Stomach (tissue), 9 donors: ENCODE data around the gene ATP6V0B. TPM values are rescaled to one million over a fixed set of nuclear protein-coding genes. Genes with fewer than 3 reads are reported as not detected.

Experiments
- DNase-seq, 2 donors: peaks; one replicate each; pipeline versions ENCODE4 v3.0.0 to v3.0.0-alpha.2; 2013 to 2019
- H3K27ac ChIP-seq, 5 donors: fragments of 200-600 bp in 4 of 5; sonication (generic) in 4 of 5; one replicate each; pipeline ENCODE4 v1.5.1; 2013 to 2019; ENCODE audit warnings: mild to moderate bottlenecking in 1 of 5, moderate library complexity in 1 of 5
- H3K27me3 ChIP-seq, 3 donors: fragments of 200-600 bp; sonication (generic); one replicate each; pipeline ENCODE4 v1.5.1; 2017 to 2019; ENCODE audit warnings: mixed run types in 1 of 3
- H3K36me3 ChIP-seq, 4 donors: fragments of 200-600 bp; sonication (generic); 1 replicate in 3 of 4; 2 replicates in 1 of 4; pipeline ENCODE4 v1.5.1; 2016 to 2019
- H3K4me1 ChIP-seq, 4 donors: fragments of 200-600 bp; sonication (generic); one replicate each; pipeline ENCODE4 v1.5.1; 2016 to 2019
- H3K4me3 ChIP-seq, 4 donors: fragments of 200-600 bp; sonication (generic) in 3 of 4; one replicate each; pipeline ENCODE4 v1.5.1; 2016 to 2019; ENCODE audit warnings: mild to moderate bottlenecking in 1 of 4
- H3K9me3 ChIP-seq, 4 donors: fragments of 200-600 bp; sonication (generic); one replicate each; pipeline ENCODE4 v1.5.1; 2016 to 2019
- CTCF ChIP-seq, 7 experiments: fragments of 450-650 bp in 4 of 7; fragments of 200-600 bp in 3 of 7; sonication (generic) in 3 of 7; IDR thresholded peaks; one replicate each; pipeline ENCODE4 v1.5.1; 2016 to 2019; ENCODE audit warnings: antibody characterized with exemption in 7 of 7, control low read depth in 2 of 7, mild to moderate bottlenecking in 1 of 7
- EP300 ChIP-seq: sonication (generic); formaldehyde crosslinking; IDR thresholded peaks from one replicate; pipeline ENCODE4 v1.6.1; 2017; ENCODE audit warnings: antibody characterized with exemption
- POLR2A ChIP-seq, 4 donors: fragments of 450-650 bp; IDR thresholded peaks; one replicate each; pipeline ENCODE4 v1.6.1; 2016; ENCODE audit warnings: antibody characterized with exemption in 4 of 4, control low read depth in 2 of 4, mild to moderate bottlenecking in 1 of 4, moderate library complexity in 1 of 4
- POLR2AphosphoS5 ChIP-seq, 3 donors: sonication (generic); formaldehyde crosslinking; IDR thresholded peaks; one replicate each; pipeline ENCODE4 v1.6.1; 2016; ENCODE audit warnings: antibody characterized with exemption in 3 of 3
- WGBS, 5 donors: extraction: QIAGEN DNeasy Blood & Tissue Kit in 3 of 5; methylation state at CpG; one replicate each; pipeline versions ENCODE4 v1.1.5 to v1.1.7; 2013 to 2018; 5-methylcytosine and 5-hydroxymethylcytosine counted together
- intact Hi-C: fragments of 100-400 bp; cut with DNase I; formaldehyde crosslinking; loops from one replicate; pipeline ENCODE4 v1.15.1; 2023; ENCODE audit warnings: low total_unique reads
- polyA plus RNA-seq, 3 donors: library from polyadenylated mRNA; stranded (reverse); fragments of 200-250 nt; gene quantifications; one replicate each; pipeline ENCODE4 v1.2.3, GENCODE V29; 2013
- total RNA-seq, 5 donors: library from RNA; depleted of rRNA; stranded (reverse); fragments of >200 nt; gene quantifications; one replicate each; pipeline versions ENCODE4 v1.1.0 to v1.2.3, GENCODE V29; 2014 to 2016
- donor health status: healthy with polysubstance abuse.
- donor health status: Bipolar disorder and iron deficiency.
- donor health status: healthy.

The ATP6V0B gene
- total and polyA plus RNA-seq, 8 donors: 32.1 to 188 (median 94.7) TPM

GRCh38 chr1:43947061-43947873 lies 27.5 kb upstream of the ATP6V0B start:
- Histone ChIP-seq H3K4me3 (peak overlapping the region; percentile 63 to 91 (median 82)), H3K27me3 (no peaks in the 10 kb centered on the region), H3K36me3 (peaks cover 6 to 22% (median 18%) of the 10 kb centered on the region in 4 donors), H3K4me1 (peaks cover 32 to 56% (median 43%) of the 10 kb centered on the region in 4 donors), H3K9me3 (no peaks in the 10 kb centered on the region), H3K27ac (peak overlapping the region; percentile 96 to 99 (median 97))
- 4 to 7% (median 5%) methylated on average over 18 to 27 of the region's 27 CpGs for WGBS, 5 donors
- TF ChIP-seq POLR2A (IDR thresholded peaks at IDR 0.05) (no peak), CTCF (IDR thresholded peaks at IDR 0.05) (no peak), EP300 (no peak), POLR2AphosphoS5 (IDR thresholded peaks at IDR 0.05) (no peak)
- intact Hi-C loops: no loop called here
- no peak for DNase-seq

- TF ChIP-seq POLR2A (IDR thresholded peaks at IDR 0.05) (no peak), CTCF (IDR thresholded peaks at IDR 0.05) (no peak)
- peak in 1 of 2 donors; percentile 34 for DNase-seq
- peaks cover 32 to 63% (median 43%) of the 10 kb centered on the region in 4 donors for H3K4me1 ChIP-seq
- H3K27ac ChIP-seq: peak overlapping the region in 3 of 5 donors; percentile 96 to 98 (median 97)
- intact Hi-C loops: no loop called here
- H3K36me3 ChIP-seq: peaks cover 6 to 22% (median 18%) of the 10 kb centered on the region in 4 donors
- no peaks in the 10 kb centered on the region for H3K9me3 ChIP-seq
- peak overlapping the region; percentile 63 to 91 (median 82) for H3K4me3 ChIP-seq
- no peaks in the 10 kb centered on the region for H3K27me3 ChIP-seq
- 20 to 32% (median 24%) methylated on average over 3 of the region's 3 CpGs for WGBS, 5 donors
Observed at GRCh38 chr1:43947874-43948437, 26.8 kb upstream of the ATP6V0B start.

GRCh38 chr1:43949678-43950077 lies 25.1 kb upstream of the ATP6V0B start:
- TF ChIP-seq EP300 (no peak), POLR2A (IDR thresholded peaks at IDR 0.05) (no peak), POLR2AphosphoS5 (IDR thresholded peaks at IDR 0.05) (no peak), CTCF (IDR thresholded peaks at IDR 0.05) (no peak)
- intact Hi-C loops: no loop called here
- WGBS, 5 donors: 44 to 90% (median 86%) methylated on average over 3 to 13 of the region's 13 CpGs
- Histone ChIP-seq H3K4me3 (no peak overlapping the region), H3K9me3 (no peaks in the 10 kb centered on the region), H3K4me1 (peaks cover 32 to 65% (median 39%) of the 10 kb centered on the region in 4 donors), H3K27me3 (no peaks in the 10 kb centered on the region), H3K36me3 (peaks cover 6 to 22% (median 18%) of the 10 kb centered on the region in 4 donors), H3K27ac (no peak overlapping the region)
- no peak for DNase-seq

- intact Hi-C loops: no loop called here
- no peak overlapping the region for H3K27ac ChIP-seq
- H3K27me3 ChIP-seq: no peaks in the 10 kb centered on the region
- peaks cover 6 to 29% (median 24%) of the 10 kb centered on the region in 4 donors for H3K36me3 ChIP-seq
- WGBS, 5 donors: 85 to 91% (median 88%) methylated on average over 4 of the region's 4 CpGs
- DNase-seq: no peak
- H3K4me1 ChIP-seq: peaks cover 19 to 50% (median 25%) of the 10 kb centered on the region in 4 donors
- H3K9me3 ChIP-seq: no peaks in the 10 kb centered on the region
- no peak overlapping the region for H3K4me3 ChIP-seq
- TF ChIP-seq POLR2A (IDR thresholded peaks at IDR 0.05): no peak
- no peak for TF ChIP-seq CTCF (IDR thresholded peaks at IDR 0.05)
Observed at GRCh38 chr1:43951021-43951985, 23.5 kb upstream of the ATP6V0B start.
